Right lobe of liver (tissue), 6 donors: ENCODE results near the gene GDAP2. TPM values are rescaled to one million over a fixed set of nuclear protein-coding genes. Genes with fewer than 3 reads are reported as not detected.

Experiments
- ATAC-seq, 4 donors: fragments of 200-7000 bp; cut with Tn5 transposase; one replicate each; pipeline ENCODE4 v1.9.1; 2020; ENCODE audit warnings: mild to moderate bottlenecking in 4 of 4, moderate library complexity in 4 of 4
- DNase-seq, 3 donors: peaks; one replicate each; pipeline ENCODE4 v3.0.0-alpha.2; 2020
- H3K27ac ChIP-seq, 3 donors: fragments of 200-600 bp; one replicate each; pipeline ENCODE4 v1.8.0; 2022
- H3K27me3 ChIP-seq, 2 donors: fragments of 200-600 bp; one replicate each; pipeline ENCODE4 v1.8.0; 2022
- H3K36me3 ChIP-seq, 4 donors: fragments of 200-600 bp; sonication (generic) in 1 of 4; one replicate each; pipeline versions ENCODE4 v1.5.1 to v1.8.0; 2017 to 2022; ENCODE audit warnings: control low read depth in 1 of 4
- H3K4me1 ChIP-seq, 4 donors: fragments of 200-600 bp; sonication (generic) in 1 of 4; one replicate each; pipeline versions ENCODE4 v1.5.1 to v1.8.0; 2017 to 2022; ENCODE audit warnings: control low read depth in 1 of 4
- H3K4me3 ChIP-seq, 3 donors: fragments of 200-600 bp; one replicate each; pipeline ENCODE4 v1.8.0; 2022
- H3K9me3 ChIP-seq, 4 donors: fragments of 200-600 bp; sonication (generic) in 1 of 4; one replicate each; pipeline versions ENCODE4 v1.5.1 to v1.8.0; 2017 to 2022; ENCODE audit warnings: control low read depth in 1 of 4
- POLR2A ChIP-seq: fragments of 450-650 bp; IDR thresholded peaks from one replicate; pipeline ENCODE4 v1.6.1; 2017; ENCODE audit warnings: antibody characterized with exemption, mild to moderate bottlenecking
- WGBS: methylation state at CpG from one replicate; pipeline ENCODE4 v1.1.6; 2018; ENCODE audit warnings: low coverage, low lambda C conversion rate; ENCODE audit not compliant: insufficient coverage; ENCODE audit errors: missing lambda C conversion rate; 5-methylcytosine and 5-hydroxymethylcytosine counted together
- intact Hi-C, 2 donors: fragments of 100-400 bp; cut with DNase I; formaldehyde crosslinking; loops; one replicate each; pipeline versions ENCODE4 v1.11.2 to v1.14.1; 2022
- long read RNA-seq: library from polyadenylated mRNA; unstranded; transcript quantifications from one replicate; pipeline ENCODE4 v2.0.0, GENCODE V29; 2019
- total RNA-seq, 6 experiments: library from RNA; depleted of rRNA in 2 of 6; stranded (reverse); fragments of >200 nt in 2 of 6; fragmentation: NEBNext Ultra II Directional in 3 of 6; extraction: Animal tissue kit (Norgen Biotek cat#: 25700) in 3 of 6; gene quantifications; one replicate each; pipeline versions ENCODE4 v1.1.0 to v1.2.4, GENCODE V29; 2016 to 2023
- TF ChIP-seq, protein P1 (sequence below), 4 donors: fragments of 200-600 bp in 3 of 4; fragments of 450-650 bp in 1 of 4; IDR thresholded peaks; one replicate each; pipeline versions ENCODE4 v1.5.1 to v1.8.0; 2016 to 2022; ENCODE audit warnings: antibody characterized with exemption in 4 of 4, mild to moderate bottlenecking in 2 of 4
- donor health status: DM: no; HTN: yes; CAD: no.
- donor health status: DM: no; HTN: no; CAD: no.
- donor health status: DM: no; HTN: no; CAD: no.
- donor health status: DM: no; HTN: yes; CAD: no.
- donor health status: DM: no; HTN: yes; CAD: no.

The GDAP2 gene, protein sequence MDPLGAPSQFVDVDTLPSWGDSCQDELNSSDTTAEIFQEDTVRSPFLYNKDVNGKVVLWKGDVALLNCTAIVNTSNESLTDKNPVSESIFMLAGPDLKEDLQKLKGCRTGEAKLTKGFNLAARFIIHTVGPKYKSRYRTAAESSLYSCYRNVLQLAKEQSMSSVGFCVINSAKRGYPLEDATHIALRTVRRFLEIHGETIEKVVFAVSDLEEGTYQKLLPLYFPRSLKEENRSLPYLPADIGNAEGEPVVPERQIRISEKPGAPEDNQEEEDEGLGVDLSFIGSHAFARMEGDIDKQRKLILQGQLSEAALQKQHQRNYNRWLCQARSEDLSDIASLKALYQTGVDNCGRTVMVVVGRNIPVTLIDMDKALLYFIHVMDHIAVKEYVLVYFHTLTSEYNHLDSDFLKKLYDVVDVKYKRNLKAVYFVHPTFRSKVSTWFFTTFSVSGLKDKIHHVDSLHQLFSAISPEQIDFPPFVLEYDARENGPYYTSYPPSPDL
- total RNA-seq = 10 to 100 TPM; 11.3 to 16.2 (median 13.2) TPM
- long read RNA-seq, partial matches to known transcripts = 0 of 1 reads
- long read RNA-seq, other reads (novel, unspliced or antisense) = 0 of 1 reads

DNA sequence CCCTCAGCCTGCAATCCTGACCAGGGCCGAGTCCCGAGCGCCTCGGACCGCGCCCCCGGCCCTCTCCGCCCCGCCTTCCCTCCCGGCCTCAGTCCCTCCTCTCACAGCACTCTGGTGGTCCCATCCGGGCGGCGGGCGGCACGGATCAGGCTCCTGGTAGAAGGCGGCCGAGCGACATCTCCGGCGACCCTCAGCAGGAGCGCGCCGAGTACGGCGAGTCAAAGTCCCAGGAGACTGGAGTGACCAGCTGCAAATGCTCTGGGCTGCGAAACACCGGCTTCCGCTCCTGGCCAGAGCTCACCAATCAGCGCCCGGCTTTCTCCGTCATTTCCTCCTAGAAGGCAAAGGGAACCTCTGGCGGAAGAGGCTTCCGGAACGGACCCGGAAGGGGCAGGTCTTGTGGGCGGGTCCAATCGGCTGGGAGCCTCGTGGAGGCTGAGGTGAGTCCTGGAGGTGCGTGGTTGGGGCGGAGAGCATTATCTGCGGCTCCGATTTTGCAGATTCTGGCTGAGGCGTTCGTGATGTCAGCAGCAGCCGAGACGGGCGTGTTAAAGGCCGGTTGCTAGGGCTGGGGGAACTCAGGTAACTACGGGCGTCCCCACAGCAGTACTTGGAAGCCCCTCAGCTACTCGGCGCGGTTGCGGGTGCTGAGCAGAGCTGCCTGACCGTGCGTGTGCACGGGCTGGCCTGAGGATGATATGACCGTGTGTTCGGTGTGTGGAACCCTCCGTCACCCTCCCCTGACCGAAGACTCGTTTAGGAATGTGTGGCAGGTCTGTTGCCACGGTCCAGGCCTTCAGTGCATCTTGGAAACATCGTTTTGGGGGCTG is at the start of gene GDAP2, which contains the start of gene WDR3:
TSS of gene GDAP2 (minus strand) at position 279 of the 830 bp plus-strand sequence. CDS start 9,264 bp downstream, outside the sequence.
TSS of gene WDR3 (plus strand) at position 397 of the 830 bp plus-strand sequence. CDS start 3,581 bp downstream, outside the sequence.
- DNase-seq (peak; percentile 98 to 99 (median 98)), ATAC-seq (peak; percentile 94 to 98 (median 96))
- peaks cover 0 to 43% (median 12%) of the 10 kb centered on the region in 4 donors for H3K4me1 ChIP-seq
- no peaks in the 10 kb centered on the region for H3K9me3 ChIP-seq
- intact Hi-C loops = no loop called here
- TF ChIP-seq, protein P1, sequence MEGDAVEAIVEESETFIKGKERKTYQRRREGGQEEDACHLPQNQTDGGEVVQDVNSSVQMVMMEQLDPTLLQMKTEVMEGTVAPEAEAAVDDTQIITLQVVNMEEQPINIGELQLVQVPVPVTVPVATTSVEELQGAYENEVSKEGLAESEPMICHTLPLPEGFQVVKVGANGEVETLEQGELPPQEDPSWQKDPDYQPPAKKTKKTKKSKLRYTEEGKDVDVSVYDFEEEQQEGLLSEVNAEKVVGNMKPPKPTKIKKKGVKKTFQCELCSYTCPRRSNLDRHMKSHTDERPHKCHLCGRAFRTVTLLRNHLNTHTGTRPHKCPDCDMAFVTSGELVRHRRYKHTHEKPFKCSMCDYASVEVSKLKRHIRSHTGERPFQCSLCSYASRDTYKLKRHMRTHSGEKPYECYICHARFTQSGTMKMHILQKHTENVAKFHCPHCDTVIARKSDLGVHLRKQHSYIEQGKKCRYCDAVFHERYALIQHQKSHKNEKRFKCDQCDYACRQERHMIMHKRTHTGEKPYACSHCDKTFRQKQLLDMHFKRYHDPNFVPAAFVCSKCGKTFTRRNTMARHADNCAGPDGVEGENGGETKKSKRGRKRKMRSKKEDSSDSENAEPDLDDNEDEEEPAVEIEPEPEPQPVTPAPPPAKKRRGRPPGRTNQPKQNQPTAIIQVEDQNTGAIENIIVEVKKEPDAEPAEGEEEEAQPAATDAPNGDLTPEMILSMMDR (IDR thresholded peaks at IDR 0.05) = no peak
- TF ChIP-seq POLR2A = peak; percentile 77
- H3K27me3 ChIP-seq = no peaks in the 10 kb centered on the region
- 0% methylated on average over 29 of the region's 64 CpGs for WGBS
- H3K4me3 ChIP-seq = peak within 1 kb of the TSS; percentile 72 to 94 (median 78)
- H3K36me3 ChIP-seq = peaks cover 0 to 3% (median 0%) of the 10 kb centered on the region in 4 donors
- peak within 1 kb of the TSS; percentile 41 to 80 (median 79) for H3K27ac ChIP-seq

- Histone ChIP-seq H3K4me1 (no peaks in the 10 kb centered on the region), H3K4me3 (no peak overlapping the region), H3K9me3 (no peaks in the 10 kb centered on the region), H3K36me3 (no peaks in the 10 kb centered on the region), H3K27ac (no peak overlapping the region), H3K27me3 (no peaks in the 10 kb centered on the region)
- 100% methylated on average over 1 of the region's 3 CpGs for WGBS
- intact Hi-C loops = no loop called here
- no peak for ATAC-seq
- no peak for TF ChIP-seq POLR2A
- TF ChIP-seq, protein P1 (IDR thresholded peaks at IDR 0.05) = no peak
- DNase-seq = no peak
These were observed 47.0 kb upstream of the GDAP2 start for GRCh38 chr1:117976381-117976780.

DNA sequence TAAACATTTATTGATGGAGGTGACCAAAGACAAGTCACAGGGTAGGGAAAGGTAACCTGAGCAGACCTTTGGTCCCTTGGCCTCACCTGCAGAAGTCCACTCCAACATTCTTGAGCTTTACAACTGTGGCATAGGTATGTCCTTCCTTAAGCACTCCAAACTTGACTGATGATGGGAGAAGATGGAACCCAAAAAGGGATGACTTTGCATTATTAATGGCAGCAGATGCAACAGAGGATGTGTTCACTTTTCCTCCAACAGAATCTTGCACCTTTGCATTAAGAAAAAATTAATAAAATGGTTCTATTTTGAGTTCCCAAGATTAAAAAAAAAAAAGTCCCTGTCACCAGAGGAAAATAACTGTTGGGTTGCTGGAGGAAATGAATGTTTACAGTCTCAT is 42.4 kb upstream of the GDAP2 start:
- Histone ChIP-seq H3K36me3 (no peaks in the 10 kb centered on the region), H3K9me3 (no peaks in the 10 kb centered on the region), H3K27ac (no peak overlapping the region), H3K27me3 (no peaks in the 10 kb centered on the region), H3K4me1 (no peaks in the 10 kb centered on the region), H3K4me3 (no peak overlapping the region)
- intact Hi-C loops = no loop called here
- no peak for TF ChIP-seq POLR2A
- TF ChIP-seq, protein P1 (IDR thresholded peaks at IDR 0.05) = no peak
- DNase-seq (no peak), ATAC-seq (no peak)

DNA sequence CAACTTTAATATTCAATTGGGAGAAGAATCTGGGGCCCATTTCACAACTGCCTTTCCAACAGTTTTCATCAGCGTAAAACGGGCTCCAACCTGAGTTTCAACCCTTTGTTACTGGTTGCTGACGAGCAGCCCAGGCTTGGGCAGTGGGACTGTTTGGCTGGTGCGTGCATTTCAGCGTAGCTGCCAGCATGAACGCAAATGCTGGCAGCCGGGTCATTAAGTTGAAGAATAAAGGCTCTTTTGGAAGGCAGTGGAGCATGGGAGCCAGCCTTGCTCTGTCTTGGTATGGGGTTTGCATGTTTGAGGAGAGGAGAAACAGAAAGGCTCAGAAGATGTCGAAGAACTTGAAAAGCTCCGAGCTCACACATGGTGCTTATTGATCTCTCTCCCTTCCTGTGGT is 40.8 kb upstream of the GDAP2 start:
- ATAC-seq (no peak), DNase-seq (no peak)
- WGBS = 75% methylated on average over 9 of the region's 9 CpGs

More for the DNA sequence above, 40.8 kb upstream of the GDAP2 start:
- H3K27me3 ChIP-seq = no peaks in the 10 kb centered on the region
- H3K36me3 ChIP-seq = peaks cover 0 to 7% (median 0%) of the 10 kb centered on the region in 4 donors
- intact Hi-C loops = no loop called here
- TF ChIP-seq POLR2A = no peak
- TF ChIP-seq, protein P1 (IDR thresholded peaks at IDR 0.05) = no peak
- no peaks in the 10 kb centered on the region for H3K4me1 ChIP-seq
- H3K4me3 ChIP-seq = no peak overlapping the region
- no peak overlapping the region for H3K27ac ChIP-seq
- no peaks in the 10 kb centered on the region for H3K9me3 ChIP-seq
